Medulla oblongata (tissue), 1 donor: ENCODE results near the gene ITGA5.

ENCODE experiments used
- DNase-seq: peaks from one replicate; pipeline ENCODE4 v3.0.0-alpha.2; 2015; ENCODE audit errors: extremely low spot score

Gene ITGA5

GRCh38 chr12:54352891-54353874 is 65.9 kb downstream of the ITGA5 start:
- peak; percentile 67 for DNase-seq

DNA sequence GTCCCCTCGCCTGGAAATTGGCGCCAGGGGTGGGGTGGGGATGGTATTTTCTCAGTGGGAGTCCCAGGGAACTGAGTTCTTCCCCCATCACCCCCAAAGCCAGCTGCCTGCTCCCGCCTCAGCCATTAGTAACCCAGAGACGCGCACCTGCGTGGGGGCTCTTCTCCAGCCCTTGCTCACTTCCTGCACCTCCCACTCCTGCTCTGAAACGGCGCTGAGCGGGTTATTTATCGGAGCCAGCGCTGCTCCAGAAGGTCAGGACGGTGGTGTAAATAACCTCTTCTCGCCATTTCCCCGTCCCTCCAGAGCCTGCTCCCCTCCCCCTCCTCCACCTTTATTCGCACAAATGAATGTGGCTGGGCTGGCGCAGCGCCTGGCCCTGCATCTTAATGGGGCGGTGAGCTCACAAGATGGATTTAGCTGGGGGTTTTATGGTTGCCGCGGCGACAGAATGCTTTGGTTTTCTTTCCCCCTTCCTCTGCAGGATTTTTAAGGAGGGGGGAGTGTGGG is 67.0 kb downstream of the ITGA5 start:
- peak; percentile 86 for DNase-seq

DNA sequence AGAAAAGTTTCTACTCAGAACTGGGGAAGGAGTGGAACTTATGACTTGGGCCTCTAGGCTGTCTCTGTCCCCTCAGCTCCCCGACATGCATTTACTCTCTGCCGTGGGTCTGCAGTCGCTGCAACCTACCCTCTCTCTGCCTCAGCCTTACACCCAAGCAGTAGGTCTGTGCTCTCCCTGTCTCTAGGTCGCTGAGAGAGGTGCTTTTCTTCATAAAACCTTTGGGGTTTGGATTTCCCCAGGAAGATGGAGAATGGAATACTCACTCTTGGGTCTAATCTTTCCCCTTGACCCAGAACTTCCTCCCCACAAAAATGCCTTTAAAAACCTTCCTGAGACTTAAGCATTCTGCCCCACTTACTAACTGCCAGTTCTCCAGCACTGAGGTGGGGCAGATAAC is 67.7 kb downstream of the ITGA5 start:
- no peak for DNase-seq

DNA sequence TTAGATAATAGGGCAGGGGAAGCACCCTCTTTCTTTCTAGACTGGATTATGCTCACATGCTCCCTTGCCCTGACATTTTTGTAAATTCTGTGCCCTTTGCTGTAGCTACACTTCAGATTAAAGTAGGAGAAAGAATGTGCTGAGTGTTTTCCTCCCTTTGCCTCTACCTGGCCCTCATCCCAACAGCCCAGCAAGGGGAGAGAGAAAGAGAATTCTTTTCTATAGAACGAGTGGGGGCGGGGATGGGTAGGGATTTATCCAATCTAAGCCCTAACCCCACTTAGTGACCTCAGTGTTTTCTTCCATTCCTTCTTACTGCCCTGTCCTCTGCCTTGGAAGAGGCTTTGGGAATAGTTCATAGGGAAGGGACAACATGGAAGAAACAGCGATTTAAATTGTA is 68.3 kb downstream of the ITGA5 start:
- DNase-seq = no peak

DNA sequence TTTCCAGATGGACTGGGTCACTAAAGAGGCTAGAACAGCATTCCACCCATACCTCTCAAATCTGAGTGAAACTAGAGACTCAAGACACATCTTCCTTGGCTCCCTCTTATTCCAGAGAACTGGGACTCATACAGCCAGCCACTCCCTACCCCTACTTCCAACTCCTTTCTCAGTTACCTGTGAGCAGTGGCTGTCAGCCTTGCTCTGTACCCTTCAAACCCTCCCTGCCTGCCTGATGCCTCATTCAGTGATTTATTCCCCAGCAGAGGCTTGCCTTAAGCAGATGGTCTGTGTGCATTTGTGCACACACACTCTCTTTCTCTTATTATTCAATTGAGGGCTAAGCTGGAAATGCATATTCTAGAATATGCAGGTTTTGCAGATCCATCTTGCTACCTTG is 69.4 kb downstream of the ITGA5 start:
- no peak for DNase-seq

DNA sequence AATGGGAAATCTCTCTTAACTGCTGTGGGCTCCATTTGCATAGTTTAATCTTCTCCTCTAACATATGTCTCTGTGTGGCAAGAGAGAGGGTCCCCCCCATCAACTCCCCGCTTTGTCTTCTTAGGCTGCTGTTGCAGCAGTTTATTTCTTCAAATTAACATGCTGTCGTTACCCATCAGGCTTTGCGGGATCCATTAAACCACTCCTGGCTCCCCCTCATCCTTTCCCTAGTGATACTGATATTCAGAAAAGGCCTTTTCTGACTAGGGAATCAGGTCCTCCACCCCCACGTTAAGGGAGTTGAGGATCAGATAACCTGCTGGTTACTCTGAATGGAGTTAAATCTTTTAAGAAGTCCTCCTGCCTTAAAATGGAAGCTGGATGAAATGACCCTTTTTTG is 70.0 kb downstream of the ITGA5 start:
- no peak for DNase-seq
